HCT116 (cell line): ENCODE measurements around the gene TST.

Experiments
- CEBPB ChIP-seq: IDR thresholded peaks from 2 replicates; pipeline ENCODE4 v1.6.1; 2012; ENCODE audit warnings: low read depth
- ELF1 ChIP-seq: IDR thresholded peaks from 2 replicates; pipeline ENCODE4 v1.6.1; 2012; ENCODE audit warnings: low read depth, borderline replicate concordance
- EZH2 ChIP-seq: fragments of 200-600 bp; sonication (generic); IDR thresholded peaks from 2 replicates; pipeline ENCODE4 v1.6.1; 2017; ENCODE audit warnings: antibody characterized with exemption, mixed run types
- EZH2phosphoT487 ChIP-seq: fragments of 200-600 bp; IDR thresholded peaks from 2 replicates; pipeline ENCODE4 v1.6.1; 2018; ENCODE audit warnings: antibody characterized with exemption, borderline replicate concordance
- JUND ChIP-seq: IDR thresholded peaks from 2 replicates; pipeline ENCODE4 v1.6.1; 2012
- POLR2A ChIP-seq: IDR thresholded peaks from 2 replicates; pipeline ENCODE4 v1.7.0; 2011; ENCODE audit warnings: borderline replicate concordance; ENCODE audit not compliant: insufficient read depth, insufficient read length; ENCODE audit errors: extremely low read depth
- POLR2AphosphoS5 ChIP-seq: IDR thresholded peaks from 2 replicates; pipeline ENCODE4 v1.6.1; 2011; ENCODE audit warnings: mild to moderate bottlenecking, low read depth, low read length, moderate library complexity
- SP1 ChIP-seq: IDR thresholded peaks from 2 replicates; pipeline ENCODE4 v1.6.1; 2012; ENCODE audit warnings: low read depth
- ZFX ChIP-seq: fragments of 450-650 bp; IDR thresholded peaks from 2 replicates; pipeline ENCODE4 v1.6.1; 2017
- ZNF274 ChIP-seq: fragments of 200-500 bp; sonication (Bioruptor generic); IDR thresholded peaks from 2 replicates; pipeline ENCODE4 v1.6.1; 2014; ENCODE audit warnings: mild to moderate bottlenecking, low read depth, low read length, inconsistent platforms
- TF ChIP-seq, protein P1 (sequence below), 3 experiments: fragments of 200-600 bp in 1 of 3; sonication (generic) in 1 of 3; IDR thresholded peaks in 2 of 3; conservative IDR thresholded peaks in 1 of 3; 2 replicates each; pipeline ENCODE4 v1.5.1; 2012 to 2017; ENCODE audit warnings: low read depth in 2 of 3, low read length in 2 of 3, antibody characterized with exemption in 1 of 3, borderline replicate concordance in 1 of 3, control low read depth in 1 of 3, mild to moderate bottlenecking in 1 of 3, mixed read lengths in 1 of 3, mixed run types in 1 of 3, moderate library complexity in 1 of 3; ENCODE audit not compliant: insufficient read depth in 1 of 3
- TF ChIP-seq, protein P2 (sequence below): IDR thresholded peaks from 2 replicates; pipeline ENCODE4 v1.6.1; 2012
- TF ChIP-seq, protein P3 (sequence below): IDR thresholded peaks from 2 replicates; pipeline ENCODE4 v1.6.1; 2012; ENCODE audit warnings: low read depth

GRCh38 chr22:36988075-36988832, 31.0 kb downstream of the TST start:
- TF ChIP-seq EZH2: no peak
- TF ChIP-seq, protein P1, sequence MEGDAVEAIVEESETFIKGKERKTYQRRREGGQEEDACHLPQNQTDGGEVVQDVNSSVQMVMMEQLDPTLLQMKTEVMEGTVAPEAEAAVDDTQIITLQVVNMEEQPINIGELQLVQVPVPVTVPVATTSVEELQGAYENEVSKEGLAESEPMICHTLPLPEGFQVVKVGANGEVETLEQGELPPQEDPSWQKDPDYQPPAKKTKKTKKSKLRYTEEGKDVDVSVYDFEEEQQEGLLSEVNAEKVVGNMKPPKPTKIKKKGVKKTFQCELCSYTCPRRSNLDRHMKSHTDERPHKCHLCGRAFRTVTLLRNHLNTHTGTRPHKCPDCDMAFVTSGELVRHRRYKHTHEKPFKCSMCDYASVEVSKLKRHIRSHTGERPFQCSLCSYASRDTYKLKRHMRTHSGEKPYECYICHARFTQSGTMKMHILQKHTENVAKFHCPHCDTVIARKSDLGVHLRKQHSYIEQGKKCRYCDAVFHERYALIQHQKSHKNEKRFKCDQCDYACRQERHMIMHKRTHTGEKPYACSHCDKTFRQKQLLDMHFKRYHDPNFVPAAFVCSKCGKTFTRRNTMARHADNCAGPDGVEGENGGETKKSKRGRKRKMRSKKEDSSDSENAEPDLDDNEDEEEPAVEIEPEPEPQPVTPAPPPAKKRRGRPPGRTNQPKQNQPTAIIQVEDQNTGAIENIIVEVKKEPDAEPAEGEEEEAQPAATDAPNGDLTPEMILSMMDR (IDR thresholded peaks at IDR 0.05 in 2 of 3, conservative IDR thresholded peaks at IDR 0.05 in 1 of 3; ENCODE audit: borderline replicate concordance in 1 of 3, insufficient read depth in 1 of 3, low read depth in 2 of 3, low read length in 2 of 3): no peak
- no peak for TF ChIP-seq POLR2A
- TF ChIP-seq JUND: no peak
- TF ChIP-seq POLR2AphosphoS5: no peak
- no peak for TF ChIP-seq SP1
- TF ChIP-seq, protein P2, sequence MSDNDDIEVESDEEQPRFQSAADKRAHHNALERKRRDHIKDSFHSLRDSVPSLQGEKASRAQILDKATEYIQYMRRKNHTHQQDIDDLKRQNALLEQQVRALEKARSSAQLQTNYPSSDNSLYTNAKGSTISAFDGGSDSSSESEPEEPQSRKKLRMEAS: no peak
- no peak for TF ChIP-seq ELF1
- TF ChIP-seq CEBPB: no peak
- TF ChIP-seq ZNF274: no peak
- no peak for TF ChIP-seq ZFX
- TF ChIP-seq, protein P3, sequence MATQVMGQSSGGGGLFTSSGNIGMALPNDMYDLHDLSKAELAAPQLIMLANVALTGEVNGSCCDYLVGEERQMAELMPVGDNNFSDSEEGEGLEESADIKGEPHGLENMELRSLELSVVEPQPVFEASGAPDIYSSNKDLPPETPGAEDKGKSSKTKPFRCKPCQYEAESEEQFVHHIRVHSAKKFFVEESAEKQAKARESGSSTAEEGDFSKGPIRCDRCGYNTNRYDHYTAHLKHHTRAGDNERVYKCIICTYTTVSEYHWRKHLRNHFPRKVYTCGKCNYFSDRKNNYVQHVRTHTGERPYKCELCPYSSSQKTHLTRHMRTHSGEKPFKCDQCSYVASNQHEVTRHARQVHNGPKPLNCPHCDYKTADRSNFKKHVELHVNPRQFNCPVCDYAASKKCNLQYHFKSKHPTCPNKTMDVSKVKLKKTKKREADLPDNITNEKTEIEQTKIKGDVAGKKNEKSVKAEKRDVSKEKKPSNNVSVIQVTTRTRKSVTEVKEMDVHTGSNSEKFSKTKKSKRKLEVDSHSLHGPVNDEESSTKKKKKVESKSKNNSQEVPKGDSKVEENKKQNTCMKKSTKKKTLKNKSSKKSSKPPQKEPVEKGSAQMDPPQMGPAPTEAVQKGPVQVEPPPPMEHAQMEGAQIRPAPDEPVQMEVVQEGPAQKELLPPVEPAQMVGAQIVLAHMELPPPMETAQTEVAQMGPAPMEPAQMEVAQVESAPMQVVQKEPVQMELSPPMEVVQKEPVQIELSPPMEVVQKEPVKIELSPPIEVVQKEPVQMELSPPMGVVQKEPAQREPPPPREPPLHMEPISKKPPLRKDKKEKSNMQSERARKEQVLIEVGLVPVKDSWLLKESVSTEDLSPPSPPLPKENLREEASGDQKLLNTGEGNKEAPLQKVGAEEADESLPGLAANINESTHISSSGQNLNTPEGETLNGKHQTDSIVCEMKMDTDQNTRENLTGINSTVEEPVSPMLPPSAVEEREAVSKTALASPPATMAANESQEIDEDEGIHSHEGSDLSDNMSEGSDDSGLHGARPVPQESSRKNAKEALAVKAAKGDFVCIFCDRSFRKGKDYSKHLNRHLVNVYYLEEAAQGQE: no peak
- TF ChIP-seq EZH2phosphoT487: no peak
